ENCODE results near the gene GRPEL2.

GRCh38 chr5:149338364-149338763 is 6.9 kb upstream of the GRPEL2 start:
- no peak for TF ChIP-seq SIN3A (IDR thresholded peaks at IDR 0.05; ENCODE audit: borderline replicate concordance, insufficient read depth, low read length)
- no peak for TF ChIP-seq TAF1 (IDR thresholded peaks at IDR 0.05; ENCODE audit: borderline replicate concordance, insufficient read depth, low read length)
